Stimulated activated naive CD4-positive, alpha-beta T cell (primary cell): ENCODE results near the gene SNX8.

Experiments
- DNase-seq, 6 experiments: peaks; one replicate each; lab custom pipeline; 2025; lab: John Stamatoyannopoulos, UW

SNX8 gene

GRCh38 chr7:2261611-2262010 lies 52.6 kb downstream of the SNX8 start:
- DNase-seq: peak in 4 of 6 experiments; percentile 10 to 46 (median 28)

- DNase-seq: no peak
Observed at GRCh38 chr7:2260820-2261219, 53.4 kb downstream of the SNX8 start.

- no peak for DNase-seq
Observed at GRCh38 chr7:2259480-2259879, 54.8 kb downstream of the SNX8 start.

GRCh38 chr7:2258661-2259365 lies 55.4 kb downstream of the SNX8 start:
- DNase-seq: no peak

GRCh38 chr7:2257651-2258050 lies 56.6 kb downstream of the SNX8 start:
- no peak for DNase-seq

GRCh38 chr7:2257046-2257551 lies 57.1 kb downstream of the SNX8 start:
- no peak for DNase-seq

- DNase-seq: no peak
Observed at GRCh38 chr7:2256306-2257045, 57.8 kb downstream of the SNX8 start.

GRCh38 chr7:2255145-2256139 lies 58.8 kb downstream of the SNX8 start:
- no peak for DNase-seq

- DNase-seq: no peak
Observed at GRCh38 chr7:2254429-2255144, 59.7 kb downstream of the SNX8 start.

- no peak for DNase-seq
Observed at GRCh38 chr7:2253525-2254244, 60.6 kb downstream of the SNX8 start.

- DNase-seq: no peak
Observed at GRCh38 chr7:2253021-2253420, 61.2 kb downstream of the SNX8 start.

- no peak for DNase-seq
Observed at GRCh38 chr7:2251841-2252771, 62.1 kb downstream of the SNX8 start.

GRCh38 chr7:2251381-2251780 lies 62.9 kb downstream of the SNX8 start:
- DNase-seq: no peak

- no peak for DNase-seq
Observed at GRCh38 chr7:2249744-2250323, 64.4 kb downstream of the SNX8 start.

- DNase-seq: no peak
Observed at GRCh38 chr7:2248984-2249694, 65.1 kb downstream of the SNX8 start.

GRCh38 chr7:2247141-2247995 lies 66.9 kb downstream of the SNX8 start:
- DNase-seq: no peak

- DNase-seq: no peak
Observed at GRCh38 chr7:2245883-2246675, 68.2 kb downstream of the SNX8 start.
